OCI-LY1 (cell line): ENCODE measurements around the gene ODAM.

Source experiments
- H2AFZ ChIP-seq: fragments of 200-600 bp; sonication (generic), shearing (Covaris generic); 2 replicates; pipeline ENCODE4 v1.6.0; 2014; ENCODE audit warnings: antibody characterized with exemption, mild to moderate bottlenecking, low read length
- H3F3A ChIP-seq: fragments of 200-600 bp; sonication (generic), shearing (Covaris generic); 2 replicates; pipeline ENCODE4 v1.6.0; 2014; ENCODE audit warnings: mild to moderate bottlenecking, antibody characterized with exemption, low read length, moderate library complexity; ENCODE audit not compliant: insufficient read depth
- H3K27ac ChIP-seq: fragments of 200-600 bp; sonication (generic); 2 replicates; pipeline ENCODE4 v1.5.1; 2014; ENCODE audit warnings: low read length, mixed run types, mild to moderate bottlenecking, low read depth; ENCODE audit not compliant: poor library complexity, severe bottlenecking
- H3K27me3 ChIP-seq: fragments of 200-600 bp; sonication (generic); 2 replicates; pipeline ENCODE4 v1.6.0; 2014; ENCODE audit warnings: antibody characterized with exemption, mild to moderate bottlenecking, low read length, moderate library complexity; ENCODE audit not compliant: insufficient read depth
- H3K36me3 ChIP-seq: fragments of 200-600 bp; sonication (generic); 2 replicates; pipeline ENCODE4 v1.6.1; 2014; ENCODE audit warnings: mild to moderate bottlenecking, antibody characterized with exemption, low read length, moderate library complexity, mixed read lengths; ENCODE audit not compliant: insufficient read depth
- H3K4me1 ChIP-seq: fragments of 200-600 bp; sonication (generic); 2 replicates; pipeline ENCODE4 v1.5.1; 2014; ENCODE audit warnings: mild to moderate bottlenecking, low read length, moderate library complexity; ENCODE audit not compliant: insufficient read depth, severe bottlenecking
- H3K4me2 ChIP-seq: fragments of 200-600 bp; sonication (generic), shearing (Covaris generic); 2 replicates; pipeline ENCODE4 v1.6.1; 2014; ENCODE audit warnings: low read length
- H3K4me3 ChIP-seq: fragments of 200-600 bp; sonication (generic); 2 replicates; pipeline ENCODE4 v1.5.1; 2014; ENCODE audit warnings: low read length, low read depth, mild to moderate bottlenecking, mixed read lengths; ENCODE audit not compliant: poor library complexity, severe bottlenecking
- H3K79me2 ChIP-seq: fragments of 200-600 bp; shearing (Covaris generic); 2 replicates; pipeline ENCODE4 v1.6.1; 2016; ENCODE audit warnings: mixed run types, low read length, mixed read lengths; ENCODE audit not compliant: insufficient read depth
- H3K9ac ChIP-seq: fragments of 200-600 bp; sonication (generic), shearing (Covaris generic); 2 replicates; pipeline ENCODE4 v1.6.1; 2014; ENCODE audit warnings: mild to moderate bottlenecking, low read length, mixed read lengths
- H3K9me2 ChIP-seq: fragments of 200-600 bp; sonication (generic), shearing (Covaris generic); 2 replicates; pipeline ENCODE4 v1.6.1; 2014; ENCODE audit warnings: low read depth, mild to moderate bottlenecking, low read length, mixed read lengths
- H3K9me3 ChIP-seq: fragments of 200-600 bp; shearing (Covaris generic); 2 replicates; pipeline ENCODE4 v1.6.1; 2014; ENCODE audit warnings: low read length, mixed read lengths
- H4K20me1 ChIP-seq: fragments of 200-600 bp; sonication (generic), shearing (Covaris generic); 2 replicates; pipeline ENCODE4 v1.6.0; 2016; ENCODE audit warnings: mild to moderate bottlenecking, low read length; ENCODE audit not compliant: insufficient read depth
- EZH2 ChIP-seq: fragments of 200-600 bp; sonication (generic), shearing (Covaris generic); IDR thresholded peaks from 2 replicates; pipeline ENCODE4 v1.8.0; 2017; ENCODE audit warnings: borderline replicate concordance, mixed run types, mild to moderate bottlenecking, antibody characterized with exemption, low read length, moderate library complexity, mixed read lengths
- TF ChIP-seq, protein P1 (sequence below): fragments of 200-600 bp; sonication (generic), shearing (Covaris generic); IDR thresholded peaks from 2 replicates; pipeline ENCODE4 v1.5.1; 2017; ENCODE audit warnings: mild to moderate bottlenecking, antibody characterized with exemption, low read length, moderate library complexity, mixed read lengths

Gene ODAM

DNA sequence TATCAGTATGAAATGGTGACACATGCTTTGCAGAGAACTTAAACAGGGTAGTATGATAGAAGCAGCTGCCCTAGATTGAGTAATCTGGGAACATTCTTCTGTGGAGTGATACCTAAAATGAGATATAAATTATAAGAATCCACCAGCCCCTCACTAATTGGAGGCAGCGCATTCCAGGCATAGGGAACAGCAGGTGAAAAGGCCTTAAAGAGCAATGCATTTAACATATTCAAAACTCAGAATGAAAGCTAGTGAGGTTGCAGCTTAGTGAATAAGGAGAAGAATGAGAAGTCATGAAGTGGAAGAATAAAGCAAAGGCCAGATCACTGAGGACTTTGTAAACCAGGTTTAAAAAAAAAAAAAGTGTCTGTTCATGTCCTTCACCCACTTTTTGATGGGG lies 4.9 kb upstream of the ODAM start:
- no peak for TF ChIP-seq EZH2
- TF ChIP-seq, protein P1, sequence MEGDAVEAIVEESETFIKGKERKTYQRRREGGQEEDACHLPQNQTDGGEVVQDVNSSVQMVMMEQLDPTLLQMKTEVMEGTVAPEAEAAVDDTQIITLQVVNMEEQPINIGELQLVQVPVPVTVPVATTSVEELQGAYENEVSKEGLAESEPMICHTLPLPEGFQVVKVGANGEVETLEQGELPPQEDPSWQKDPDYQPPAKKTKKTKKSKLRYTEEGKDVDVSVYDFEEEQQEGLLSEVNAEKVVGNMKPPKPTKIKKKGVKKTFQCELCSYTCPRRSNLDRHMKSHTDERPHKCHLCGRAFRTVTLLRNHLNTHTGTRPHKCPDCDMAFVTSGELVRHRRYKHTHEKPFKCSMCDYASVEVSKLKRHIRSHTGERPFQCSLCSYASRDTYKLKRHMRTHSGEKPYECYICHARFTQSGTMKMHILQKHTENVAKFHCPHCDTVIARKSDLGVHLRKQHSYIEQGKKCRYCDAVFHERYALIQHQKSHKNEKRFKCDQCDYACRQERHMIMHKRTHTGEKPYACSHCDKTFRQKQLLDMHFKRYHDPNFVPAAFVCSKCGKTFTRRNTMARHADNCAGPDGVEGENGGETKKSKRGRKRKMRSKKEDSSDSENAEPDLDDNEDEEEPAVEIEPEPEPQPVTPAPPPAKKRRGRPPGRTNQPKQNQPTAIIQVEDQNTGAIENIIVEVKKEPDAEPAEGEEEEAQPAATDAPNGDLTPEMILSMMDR, result no peak
- H4K20me1 ChIP-seq, result no peaks in the 10 kb centered on the region
- H3F3A ChIP-seq, result no peaks in the 10 kb centered on the region
- H3K4me1 ChIP-seq, result no peaks in the 10 kb centered on the region
- no peak overlapping the region for H2AFZ ChIP-seq
- H3K79me2 ChIP-seq, result no peaks in the 10 kb centered on the region
- no peaks in the 10 kb centered on the region for H3K27me3 ChIP-seq
- H3K9me3 ChIP-seq, result no peaks in the 10 kb centered on the region
- H3K4me2 ChIP-seq, result no peak overlapping the region
- no peak overlapping the region for H3K9ac ChIP-seq
- no peak overlapping the region for H3K27ac ChIP-seq
- no peaks in the 10 kb centered on the region for H3K36me3 ChIP-seq
- H3K4me3 ChIP-seq, result no peak overlapping the region
- H3K9me2 ChIP-seq, result no peaks in the 10 kb centered on the region

DNA sequence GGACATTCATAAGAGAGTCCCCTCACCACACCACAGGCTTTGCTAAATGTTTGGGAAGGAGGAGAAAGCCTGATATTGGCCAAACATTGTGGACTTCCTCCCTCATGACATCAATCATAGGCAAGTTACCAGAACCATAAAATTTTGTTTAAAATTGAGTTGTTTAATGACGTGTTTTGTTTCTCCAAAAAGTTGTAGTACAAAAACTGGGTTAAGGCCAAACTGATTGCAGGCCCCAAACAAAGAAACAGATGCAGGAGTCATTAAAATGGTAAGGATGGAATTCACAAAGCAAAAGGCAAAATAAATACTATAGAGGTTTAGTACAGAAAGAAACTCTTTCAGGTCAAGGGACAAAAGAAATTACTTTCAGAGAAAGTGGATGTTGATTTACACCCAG lies 3.9 kb upstream of the ODAM start:
- Histone ChIP-seq H3K9ac (no peak overlapping the region), H3K27me3 (no peaks in the 10 kb centered on the region), H3K27ac (no peak overlapping the region), H3K9me2 (no peaks in the 10 kb centered on the region), H4K20me1 (no peaks in the 10 kb centered on the region), H3F3A (no peaks in the 10 kb centered on the region), H2AFZ (no peak overlapping the region), H3K9me3 (no peaks in the 10 kb centered on the region), H3K36me3 (no peaks in the 10 kb centered on the region), H3K4me3 (no peak overlapping the region), H3K4me2 (no peak overlapping the region), H3K4me1 (no peaks in the 10 kb centered on the region), H3K79me2 (no peaks in the 10 kb centered on the region)
- TF ChIP-seq EZH2, result no peak
- TF ChIP-seq, protein P1, result no peak

DNA sequence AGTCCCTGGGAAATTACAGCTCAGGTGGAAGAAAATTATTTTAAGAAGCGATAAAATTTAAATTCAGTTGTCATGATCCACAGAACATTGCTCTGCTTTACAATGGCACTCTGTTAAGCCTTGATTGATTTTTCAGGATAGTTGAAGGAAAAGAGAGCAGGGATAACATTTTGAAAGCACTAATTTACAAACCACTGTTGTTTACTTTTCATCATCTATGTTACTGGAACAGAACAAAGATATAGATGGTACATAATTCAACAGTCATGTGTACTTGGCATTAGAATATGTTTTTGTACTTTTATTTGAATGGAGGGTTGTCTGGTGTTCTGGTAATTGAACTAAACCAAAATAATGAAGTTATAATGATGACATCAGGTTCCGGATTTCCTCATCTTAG lies 2.6 kb upstream of the ODAM start:
- no peaks in the 10 kb centered on the region for H3K4me1 ChIP-seq
- no peaks in the 10 kb centered on the region for H4K20me1 ChIP-seq
- H3K79me2 ChIP-seq, result no peaks in the 10 kb centered on the region
- H3K9me3 ChIP-seq, result no peaks in the 10 kb centered on the region
- no peak overlapping the region for H3K9ac ChIP-seq
- no peak overlapping the region for H2AFZ ChIP-seq
- H3K27me3 ChIP-seq, result no peaks in the 10 kb centered on the region
- H3K36me3 ChIP-seq, result no peaks in the 10 kb centered on the region
- no peak overlapping the region for H3K27ac ChIP-seq
- TF ChIP-seq, protein P1, result no peak
- TF ChIP-seq EZH2, result no peak
- H3K9me2 ChIP-seq, result no peaks in the 10 kb centered on the region
- H3F3A ChIP-seq, result no peaks in the 10 kb centered on the region
- H3K4me3 ChIP-seq, result no peak overlapping the region
- no peak overlapping the region for H3K4me2 ChIP-seq
